Activated B cell treated with CpG ODN at 0.5 μM for 24 hours (primary cell): ENCODE measurements around the gene NRXN2. TPM values are rescaled to one million over a fixed set of nuclear protein-coding genes. Genes with fewer than 3 reads are reported as not detected.

Source experiments
- ATAC-seq: fragments of 200-7000 bp; cut with Tn5 transposase; one replicate; pipeline ENCODE4 v1.10.0; 2021; ENCODE audit warnings: low read depth, mild to moderate bottlenecking, moderate library complexity
- CTCF ChIA-PET: fragments of 350-600 bp; sonication (Branson Sonifier 250); formaldehyde crosslinking; loops from one replicate; lab custom pipeline; 2021; ENCODE audit warnings: antibody characterized with exemption; lab: Charles Lee
- POLR2A ChIA-PET: fragments of 350-600 bp; sonication (Branson Sonifier 250); formaldehyde crosslinking; loops from one replicate; lab custom pipeline; 2021; ENCODE audit warnings: antibody characterized with exemption; lab: Charles Lee
- DNase-seq: peaks from one replicate; pipeline ENCODE4 v3.0.0; 2022
- H3K27ac Mint-ChIP-seq: one replicate; pipeline ENCODE4 v1.8.0; 2020; ENCODE audit warnings: mixed read lengths
- H3K27me3 Mint-ChIP-seq: one replicate; pipeline ENCODE4 v1.8.0; 2021; ENCODE audit warnings: mixed read lengths
- H3K36me3 Mint-ChIP-seq: one replicate; pipeline ENCODE4 v1.8.0; 2021; ENCODE audit warnings: low read depth, mixed read lengths
- H3K4me1 Mint-ChIP-seq: one replicate; pipeline ENCODE4 v1.8.0; 2021; ENCODE audit warnings: mixed read lengths
- H3K4me3 Mint-ChIP-seq: one replicate; pipeline ENCODE4 v1.8.0; 2020; ENCODE audit warnings: mild to moderate bottlenecking, mixed read lengths
- H3K9me3 Mint-ChIP-seq: one replicate; pipeline ENCODE4 v1.8.0; 2020; ENCODE audit warnings: mixed read lengths
- intact Hi-C: fragments of 100-400 bp; cut with micrococcal nuclease; formaldehyde crosslinking; loops from one replicate; pipeline ENCODE4 v1.15.1; 2024
- total RNA-seq: library from RNA; stranded (reverse); gene quantifications from 2 replicates; pipeline ENCODE4 v1.2.3, GENCODE V29; 2022
- TF ChIP-seq, protein P1 (sequence below): fragments of 200-600 bp; IDR thresholded peaks from one replicate; pipeline ENCODE4 v1.8.0; 2022; ENCODE audit warnings: antibody characterized with exemption, mild to moderate bottlenecking

NRXN2 gene
- total RNA-seq, 1 donor from 2014 or later = 0.73 TPM

DNA sequence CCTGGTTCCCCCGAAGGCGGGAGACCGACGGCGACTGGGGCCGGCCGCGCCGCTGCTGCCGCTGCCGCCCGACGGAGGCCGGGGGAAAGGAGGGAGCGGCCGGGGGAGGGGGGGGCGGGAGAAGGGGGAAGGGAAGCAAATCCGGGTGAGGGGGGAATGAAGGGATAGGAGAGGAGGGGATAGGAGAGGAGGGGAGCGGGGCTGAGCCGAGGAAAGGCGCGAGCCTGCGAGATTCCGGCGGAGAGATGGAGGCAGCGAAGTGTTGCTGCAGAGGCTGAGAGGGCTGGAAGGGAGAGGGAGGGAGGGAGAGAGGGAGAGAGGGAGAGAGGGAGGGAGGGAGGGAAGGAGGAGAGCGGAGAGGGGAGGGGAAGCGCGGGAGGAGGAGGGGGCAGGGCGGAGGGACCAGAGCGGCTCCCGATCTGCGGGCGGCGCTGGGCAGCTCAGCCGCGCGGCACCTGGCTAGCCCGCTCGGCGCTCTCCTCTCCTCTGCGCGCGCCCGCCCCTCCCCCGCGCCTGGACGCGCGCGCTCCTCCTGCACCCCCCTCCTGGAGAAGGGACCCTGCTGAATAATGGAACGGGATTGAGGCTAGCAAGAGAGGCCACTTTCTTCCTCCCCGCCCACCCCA, 79.6 kb downstream of the NRXN2 start:
- intact Hi-C loops = no loop called here
- no peak for ATAC-seq
- peaks cover 26% of the 10 kb centered on the region for H3K27me3 Mint-ChIP-seq
- H3K4me3 Mint-ChIP-seq = peak overlapping the region; percentile 48
- ChIA-PET POLR2A (no interaction called here), CTCF (no interaction called here)
- peaks cover 5% of the 10 kb centered on the region for H3K4me1 Mint-ChIP-seq
- no peak for DNase-seq
- no peaks in the 10 kb centered on the region for H3K36me3 Mint-ChIP-seq
- TF ChIP-seq, protein P1, sequence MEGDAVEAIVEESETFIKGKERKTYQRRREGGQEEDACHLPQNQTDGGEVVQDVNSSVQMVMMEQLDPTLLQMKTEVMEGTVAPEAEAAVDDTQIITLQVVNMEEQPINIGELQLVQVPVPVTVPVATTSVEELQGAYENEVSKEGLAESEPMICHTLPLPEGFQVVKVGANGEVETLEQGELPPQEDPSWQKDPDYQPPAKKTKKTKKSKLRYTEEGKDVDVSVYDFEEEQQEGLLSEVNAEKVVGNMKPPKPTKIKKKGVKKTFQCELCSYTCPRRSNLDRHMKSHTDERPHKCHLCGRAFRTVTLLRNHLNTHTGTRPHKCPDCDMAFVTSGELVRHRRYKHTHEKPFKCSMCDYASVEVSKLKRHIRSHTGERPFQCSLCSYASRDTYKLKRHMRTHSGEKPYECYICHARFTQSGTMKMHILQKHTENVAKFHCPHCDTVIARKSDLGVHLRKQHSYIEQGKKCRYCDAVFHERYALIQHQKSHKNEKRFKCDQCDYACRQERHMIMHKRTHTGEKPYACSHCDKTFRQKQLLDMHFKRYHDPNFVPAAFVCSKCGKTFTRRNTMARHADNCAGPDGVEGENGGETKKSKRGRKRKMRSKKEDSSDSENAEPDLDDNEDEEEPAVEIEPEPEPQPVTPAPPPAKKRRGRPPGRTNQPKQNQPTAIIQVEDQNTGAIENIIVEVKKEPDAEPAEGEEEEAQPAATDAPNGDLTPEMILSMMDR = no peak
- H3K27ac Mint-ChIP-seq = no peak overlapping the region
- no peaks in the 10 kb centered on the region for H3K9me3 Mint-ChIP-seq

DNA sequence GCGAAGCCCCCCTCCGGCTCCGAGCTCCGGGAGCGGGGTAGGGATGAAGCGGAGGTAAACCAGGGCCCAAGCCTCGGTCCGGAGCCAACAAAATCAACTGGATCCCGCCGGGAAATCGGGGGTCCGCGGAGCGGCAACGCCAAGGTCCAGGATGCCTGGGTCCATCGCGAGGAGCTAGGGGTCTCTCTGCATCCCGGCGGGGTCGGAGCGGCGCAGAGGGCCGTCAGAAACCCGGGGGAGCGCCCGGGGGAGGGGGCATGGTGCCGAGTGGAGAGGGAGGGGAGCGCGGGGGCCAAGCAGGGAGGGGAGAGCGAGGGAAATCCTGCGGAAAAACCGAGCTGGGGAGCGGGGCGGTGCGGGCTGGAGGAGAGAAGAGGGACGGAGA, 80.1 kb downstream of the NRXN2 start:
- Mint-ChIP-seq H3K27me3 (peaks cover 26% of the 10 kb centered on the region), H3K9me3 (no peaks in the 10 kb centered on the region), H3K4me1 (peaks cover 5% of the 10 kb centered on the region), H3K27ac (no peak overlapping the region), H3K36me3 (no peaks in the 10 kb centered on the region), H3K4me3 (no peak overlapping the region)
- TF ChIP-seq, protein P1 = no peak
- ChIA-PET CTCF (no interaction called here), POLR2A (no interaction called here)
- intact Hi-C loops = no loop called here
- DNase-seq (no peak), ATAC-seq (no peak)

DNA sequence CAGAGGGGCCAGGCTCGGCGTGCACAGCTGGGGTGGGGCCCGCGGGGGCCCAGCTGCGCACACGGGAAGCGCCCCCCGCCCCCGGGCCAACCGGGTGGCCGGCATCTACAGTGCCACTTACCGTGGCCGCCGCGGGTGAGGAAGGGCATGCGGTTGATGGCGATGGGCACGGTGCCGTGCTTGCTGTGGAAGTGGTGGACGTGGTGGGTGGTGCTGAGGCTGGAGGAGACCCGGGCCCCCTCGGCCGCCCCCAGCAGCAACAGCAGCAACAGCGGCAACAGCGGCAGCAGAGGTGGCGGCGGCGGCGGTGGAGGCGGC, 80.6 kb downstream of the NRXN2 start:
- Mint-ChIP-seq H3K36me3 (no peaks in the 10 kb centered on the region), H3K4me1 (peaks cover 10% of the 10 kb centered on the region), H3K4me3 (no peak overlapping the region), H3K27me3 (peaks cover 26% of the 10 kb centered on the region), H3K27ac (no peak overlapping the region), H3K9me3 (no peaks in the 10 kb centered on the region)
- TF ChIP-seq, protein P1 = no peak
- DNase-seq = no peak
- POLR2A ChIA-PET = no interaction called here
- CTCF ChIA-PET = no interaction called here
- no peak for ATAC-seq
- intact Hi-C loops = no loop called here

DNA sequence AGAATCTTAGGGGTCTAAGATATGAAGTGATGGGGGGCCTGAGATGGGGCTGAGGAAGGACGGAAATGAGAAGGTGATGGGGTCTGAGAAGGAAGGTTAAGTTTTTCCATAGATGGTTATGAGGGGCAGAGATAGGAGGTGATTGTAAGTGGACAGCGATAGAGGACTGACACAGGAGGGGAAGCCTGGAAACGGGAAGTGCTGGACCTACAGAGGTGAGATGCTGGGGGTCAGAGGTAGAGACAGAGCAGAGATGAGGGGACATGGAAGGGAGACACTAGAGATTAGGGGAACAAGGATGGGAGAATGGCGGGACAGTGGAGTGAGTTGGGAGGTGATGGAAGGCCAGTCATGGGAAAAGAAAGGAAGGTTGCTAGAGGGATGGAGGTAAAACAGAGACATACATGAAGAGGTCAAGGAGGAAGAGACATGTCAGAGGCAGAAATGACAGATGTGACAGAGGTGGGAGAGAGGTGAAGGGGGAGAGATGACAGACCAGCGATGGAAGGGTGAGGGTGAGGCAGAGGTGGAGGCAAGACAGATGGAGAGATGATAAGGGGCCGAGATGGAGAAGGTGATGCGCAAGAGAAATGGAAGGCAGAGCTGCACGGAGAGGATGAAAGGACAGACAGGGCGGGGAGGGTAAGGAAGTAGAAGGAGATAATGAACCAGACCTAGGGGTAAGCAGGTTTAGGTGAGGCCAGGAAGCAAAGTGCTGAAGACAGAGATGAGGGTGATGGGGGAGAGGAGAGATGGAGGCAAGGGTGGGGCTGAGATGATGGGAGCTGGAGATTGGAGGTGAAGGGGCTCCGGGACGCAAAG, 81.2 kb downstream of the NRXN2 start:
- intact Hi-C loops = no loop called here
- Mint-ChIP-seq H3K27ac (no peak overlapping the region), H3K4me1 (peaks cover 10% of the 10 kb centered on the region), H3K9me3 (no peaks in the 10 kb centered on the region), H3K36me3 (no peaks in the 10 kb centered on the region), H3K27me3 (peaks cover 26% of the 10 kb centered on the region), H3K4me3 (no peak overlapping the region)
- ATAC-seq = no peak
- CTCF ChIA-PET = no interaction called here
- DNase-seq = no peak
- POLR2A ChIA-PET = no interaction called here
- TF ChIP-seq, protein P1 = no peak

DNA sequence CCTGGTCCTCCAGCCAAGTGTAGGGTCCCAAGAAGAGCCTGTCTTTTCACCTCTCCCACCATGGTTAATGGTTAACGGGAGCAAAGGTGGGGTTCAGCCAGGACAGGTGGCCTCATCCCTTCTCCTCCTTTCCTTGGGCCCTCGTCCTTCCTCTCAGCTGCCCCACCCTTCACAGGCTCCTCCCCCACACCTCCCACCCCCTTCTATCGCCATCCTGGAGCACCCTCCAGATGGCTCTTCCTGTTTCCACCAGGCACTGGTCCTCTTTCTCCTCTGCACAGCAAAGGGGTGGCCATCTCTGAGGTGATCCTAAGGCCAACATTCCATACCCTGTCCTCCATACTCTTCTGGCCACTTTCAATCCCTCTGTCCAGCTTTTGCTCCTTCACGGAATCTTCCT, 83.1 kb downstream of the NRXN2 start:
- Mint-ChIP-seq H3K27me3 (peaks cover 17% of the 10 kb centered on the region), H3K36me3 (no peaks in the 10 kb centered on the region), H3K27ac (no peak overlapping the region), H3K4me3 (no peak overlapping the region), H3K9me3 (no peaks in the 10 kb centered on the region), H3K4me1 (peaks cover 10% of the 10 kb centered on the region)
- DNase-seq (no peak), ATAC-seq (no peak)
- intact Hi-C loops = no loop called here
- POLR2A ChIA-PET = no interaction called here
- TF ChIP-seq, protein P1 = no peak
- CTCF ChIA-PET = interaction anchor here (1.0 kb wide), 2 partner anchors 10 to 11 kb away, joined by 3 to 4 read pairs; no protein-coding TSS in a partner anchor
